ENCODE results near the gene ACRV1. TPM values are rescaled to one million over a fixed set of nuclear protein-coding genes. Genes with fewer than 3 reads are reported as not detected.

The ACRV1 gene
- total and polyA plus RNA-seq, 2 donors (not counting 3 experiments of a cell fraction or from before 2014, with no cell fraction given), result not detected

DNA sequence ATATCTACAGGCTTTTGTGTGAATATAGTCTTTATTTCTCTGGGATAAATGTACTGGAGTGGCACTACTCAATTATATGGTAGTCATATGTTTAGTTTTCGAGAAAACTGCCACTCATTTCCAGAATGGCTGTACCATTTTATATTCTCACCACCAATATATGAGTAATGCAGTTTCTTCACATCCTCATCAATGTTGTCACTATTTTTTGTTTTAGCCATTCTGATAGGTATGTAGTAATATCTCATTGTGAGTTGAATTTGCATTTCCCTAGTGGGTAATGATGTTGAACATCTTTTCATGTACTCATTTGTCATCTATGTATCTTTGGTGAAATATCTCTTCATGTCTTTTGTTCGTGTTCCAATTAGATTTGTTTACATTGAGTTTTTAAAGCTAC, 18.0 kb downstream of the ACRV1 start:
- dilution Hi-C loops (cut with MboI; ENCODE audit: extremely low pct_ligation_motif_present, low sequenced_read_pairs), result no loop called here
- no peak overlapping the region for H3K9ac ChIP-seq (replicated peaks; ENCODE audit: extremely low read depth, insufficient read depth, low read length)
- H2AFZ ChIP-seq (ENCODE audit: low read depth, low read length), result no peak overlapping the region
- no peaks in the 10 kb centered on the region for H3K4me1 ChIP-seq (ENCODE audit: control insufficient read depth, extremely low read depth, insufficient read depth, low read length)
- no peaks in the 10 kb centered on the region for H4K20me1 ChIP-seq (replicated peaks; ENCODE audit: control insufficient read depth, extremely low read depth, insufficient read depth, low read length)
- peaks cover 0 to 4% of the 10 kb centered on the region in 2 experiments for H3K36me3 ChIP-seq (ENCODE audit: control insufficient read depth in 2 of 2, extremely low read depth in 1 of 2, insufficient read depth in 2 of 2, low read length in 2 of 2)
- H3K4me3 ChIP-seq (replicated peaks in 1 of 3; ENCODE audit: insufficient read depth in 1 of 3, low read depth in 1 of 3, low read length in 3 of 3), result no peak overlapping the region
- H3K27me3 ChIP-seq (ENCODE audit: control insufficient read depth in 2 of 2, insufficient read depth in 2 of 2, low read length in 2 of 2), result no peaks in the 10 kb centered on the region
- FAIRE-seq, result no peak
- H3K79me2 ChIP-seq (ENCODE audit: control insufficient read depth, insufficient read depth, low read length), result peaks cover 14% of the 10 kb centered on the region
- H3K9me3 ChIP-seq (replicated peaks; ENCODE audit: control insufficient read depth, insufficient read depth, low read length), result no peaks in the 10 kb centered on the region
- no peak for TF ChIP-seq FOS (IDR thresholded peaks at IDR 0.05; ENCODE audit: borderline replicate concordance, insufficient read depth, low read length)
- no peak for TF ChIP-seq GATA2 (IDR thresholded peaks at IDR 0.05; ENCODE audit: insufficient read depth, insufficient read length, low read depth, low read length)
- no peak for TF ChIP-seq POLR2A (IDR thresholded peaks at IDR 0.05; ENCODE audit: low read depth, low read length)
- TF ChIP-seq JUN (IDR thresholded peaks at IDR 0.05; ENCODE audit: borderline replicate concordance, insufficient read depth, insufficient read length, low read depth), result no peak
- TF ChIP-seq MAX (IDR thresholded peaks at IDR 0.05; ENCODE audit: insufficient read depth, insufficient read length), result no peak
- TF ChIP-seq POLR2AphosphoS5 (IDR thresholded peaks at IDR 0.05; ENCODE audit: insufficient read depth, low read depth, low read length), result no peak
- TF ChIP-seq MYC (IDR thresholded peaks at IDR 0.05; ENCODE audit: low read depth, low read length), result no peak
- no peak for TF ChIP-seq EZH2 (IDR thresholded peaks at IDR 0.05; ENCODE audit: borderline replicate concordance, low read depth, low read length, severe bottlenecking)
- TF ChIP-seq, protein P1, sequence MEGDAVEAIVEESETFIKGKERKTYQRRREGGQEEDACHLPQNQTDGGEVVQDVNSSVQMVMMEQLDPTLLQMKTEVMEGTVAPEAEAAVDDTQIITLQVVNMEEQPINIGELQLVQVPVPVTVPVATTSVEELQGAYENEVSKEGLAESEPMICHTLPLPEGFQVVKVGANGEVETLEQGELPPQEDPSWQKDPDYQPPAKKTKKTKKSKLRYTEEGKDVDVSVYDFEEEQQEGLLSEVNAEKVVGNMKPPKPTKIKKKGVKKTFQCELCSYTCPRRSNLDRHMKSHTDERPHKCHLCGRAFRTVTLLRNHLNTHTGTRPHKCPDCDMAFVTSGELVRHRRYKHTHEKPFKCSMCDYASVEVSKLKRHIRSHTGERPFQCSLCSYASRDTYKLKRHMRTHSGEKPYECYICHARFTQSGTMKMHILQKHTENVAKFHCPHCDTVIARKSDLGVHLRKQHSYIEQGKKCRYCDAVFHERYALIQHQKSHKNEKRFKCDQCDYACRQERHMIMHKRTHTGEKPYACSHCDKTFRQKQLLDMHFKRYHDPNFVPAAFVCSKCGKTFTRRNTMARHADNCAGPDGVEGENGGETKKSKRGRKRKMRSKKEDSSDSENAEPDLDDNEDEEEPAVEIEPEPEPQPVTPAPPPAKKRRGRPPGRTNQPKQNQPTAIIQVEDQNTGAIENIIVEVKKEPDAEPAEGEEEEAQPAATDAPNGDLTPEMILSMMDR (IDR thresholded peaks at IDR 0.05; ENCODE audit: extremely low read depth in 1 of 2, insufficient read depth in 1 of 2, low read depth in 1 of 2, low read length in 2 of 2), result no peak
- H3K9me1 ChIP-seq (replicated peaks; ENCODE audit: control insufficient read depth, extremely low read depth, insufficient read depth, low read length), result no peaks in the 10 kb centered on the region
- no TSS peak for BruUV-seq (replicated peaks)
- no peak for DNase-seq (ENCODE audit: low read depth, low spot score)
- intact Hi-C loops (cut with micrococcal nuclease), result no loop called here
- ChIA-PET POLR2A (interaction anchor here (0.7 kb wide), 1 partner anchor 1094 kb away, joined by 3 read pairs; no protein-coding TSS in a partner anchor), CTCF (no interaction called here)
- no peak overlapping the region for H3K27ac ChIP-seq (ENCODE audit: insufficient read depth, low read depth, low read length)
- H3K4me2 ChIP-seq (ENCODE audit: insufficient read depth, low read length), result no peak overlapping the region

Data from endothelial cell of umbilical vein (primary cell).